ENCODE results near the gene LPAR4. TPM values are rescaled to one million over a fixed set of nuclear protein-coding genes. Genes with fewer than 3 reads are reported as not detected.

The LPAR4 gene
- total and polyA plus RNA-seq, 2 donors from 2014 or later: 0.16 TPM; not detected in 1

Other genes starting within 250 kb of the LPAR4 start
- gene RTL3, start 88.4 kb upstream of the LPAR4 start, total RNA-seq: not detected
- gene RTL3, start 88.4 kb upstream of the LPAR4 start, polyA plus RNA-seq (ENCODE audit: insufficient read depth, low read depth, low replicate concordance): not detected
- 1.9 TPM for gene P2RY10, start 197.7 kb downstream of the LPAR4 start, total RNA-seq
- gene P2RY10, start 197.7 kb downstream of the LPAR4 start, polyA plus RNA-seq (ENCODE audit: insufficient read depth, low read depth, low replicate concordance): not detected